HG02678 (cell line): Measurements from ENCODE around the gene PRR12.

Experiments used
- ATAC-seq: cut with Tn5 transposase; IDR thresholded peaks from one replicate; pipeline ENCODE4 v1.9.1; 2021; ENCODE audit warnings: mild to moderate bottlenecking, moderate library complexity; ENCODE audit not compliant: unreplicated experiment

The PRR12 gene

DNA sequence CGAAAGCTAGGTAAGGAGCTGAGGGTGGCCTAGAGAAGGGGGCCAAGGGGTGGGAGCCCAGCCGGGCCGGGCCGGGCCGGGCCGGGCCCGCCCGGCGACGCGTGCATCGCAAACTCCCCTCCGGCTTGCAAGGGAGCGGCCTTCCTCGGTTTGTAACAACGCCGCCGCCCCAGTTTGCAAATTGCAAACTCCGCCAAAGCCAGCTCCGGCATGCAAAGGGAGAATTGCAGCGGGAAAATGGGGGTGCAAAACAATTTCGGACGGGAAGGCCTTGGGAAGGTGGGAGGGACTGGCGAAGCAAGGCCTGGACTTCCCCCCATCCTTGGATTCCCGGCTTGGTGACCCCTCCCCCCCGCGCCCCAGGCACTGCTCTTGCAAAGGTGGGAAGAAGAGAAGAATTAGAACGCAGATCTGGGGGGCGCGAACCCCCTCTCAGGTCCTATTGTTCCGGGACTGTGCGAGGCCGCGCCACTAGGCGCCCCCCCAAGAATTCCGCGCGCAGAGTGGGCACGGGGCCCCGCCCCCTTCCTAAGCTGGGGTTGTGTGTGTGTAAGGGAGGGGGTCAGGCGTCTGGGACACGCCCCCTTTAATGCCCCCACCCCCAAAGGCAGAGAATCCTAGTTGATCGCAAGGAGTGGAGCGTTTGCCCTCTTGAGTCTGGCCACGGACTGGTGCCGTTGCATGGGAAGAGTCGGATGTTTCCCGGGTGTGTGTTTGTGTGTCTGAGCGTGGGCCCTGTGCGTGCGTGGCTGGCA, 926 bp downstream of the PRR12 start:
- ATAC-seq = no peak

DNA sequence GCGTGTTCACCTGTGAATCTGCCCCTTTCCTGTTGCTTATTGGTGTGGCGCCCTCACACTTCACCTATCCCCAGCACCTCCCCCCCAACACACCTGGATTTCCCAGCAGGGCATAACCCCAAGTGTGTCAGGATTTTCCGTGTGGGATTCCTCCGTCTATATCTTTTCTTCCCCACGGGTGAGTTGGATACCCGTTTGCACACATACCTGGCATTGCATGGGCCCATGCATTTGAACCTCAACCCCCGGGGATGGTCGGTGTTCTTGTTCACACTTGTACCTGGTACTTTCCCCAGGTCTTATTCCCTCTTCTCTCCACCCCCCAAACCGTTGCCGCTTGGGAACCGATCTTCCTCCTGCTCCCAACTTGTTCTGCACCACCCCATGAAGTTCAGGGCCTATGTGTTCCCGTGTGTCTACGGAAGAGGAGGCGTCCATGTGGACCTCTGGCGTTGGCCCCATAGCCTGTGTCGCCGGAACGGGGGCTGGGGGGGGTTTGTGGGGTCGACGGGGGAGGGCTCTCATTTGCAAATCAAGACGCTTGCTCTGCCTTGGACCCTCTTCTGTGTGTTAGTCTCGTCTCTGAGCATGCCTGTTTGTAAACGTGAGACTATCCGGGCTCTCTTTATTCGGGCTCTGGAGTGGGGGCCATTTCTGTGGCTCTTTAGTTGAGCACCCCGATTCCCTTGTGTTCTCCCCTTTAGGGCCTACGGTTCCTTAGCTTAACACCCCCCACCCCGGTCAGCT, 1.7 kb downstream of the PRR12 start:
- ATAC-seq = no peak

DNA sequence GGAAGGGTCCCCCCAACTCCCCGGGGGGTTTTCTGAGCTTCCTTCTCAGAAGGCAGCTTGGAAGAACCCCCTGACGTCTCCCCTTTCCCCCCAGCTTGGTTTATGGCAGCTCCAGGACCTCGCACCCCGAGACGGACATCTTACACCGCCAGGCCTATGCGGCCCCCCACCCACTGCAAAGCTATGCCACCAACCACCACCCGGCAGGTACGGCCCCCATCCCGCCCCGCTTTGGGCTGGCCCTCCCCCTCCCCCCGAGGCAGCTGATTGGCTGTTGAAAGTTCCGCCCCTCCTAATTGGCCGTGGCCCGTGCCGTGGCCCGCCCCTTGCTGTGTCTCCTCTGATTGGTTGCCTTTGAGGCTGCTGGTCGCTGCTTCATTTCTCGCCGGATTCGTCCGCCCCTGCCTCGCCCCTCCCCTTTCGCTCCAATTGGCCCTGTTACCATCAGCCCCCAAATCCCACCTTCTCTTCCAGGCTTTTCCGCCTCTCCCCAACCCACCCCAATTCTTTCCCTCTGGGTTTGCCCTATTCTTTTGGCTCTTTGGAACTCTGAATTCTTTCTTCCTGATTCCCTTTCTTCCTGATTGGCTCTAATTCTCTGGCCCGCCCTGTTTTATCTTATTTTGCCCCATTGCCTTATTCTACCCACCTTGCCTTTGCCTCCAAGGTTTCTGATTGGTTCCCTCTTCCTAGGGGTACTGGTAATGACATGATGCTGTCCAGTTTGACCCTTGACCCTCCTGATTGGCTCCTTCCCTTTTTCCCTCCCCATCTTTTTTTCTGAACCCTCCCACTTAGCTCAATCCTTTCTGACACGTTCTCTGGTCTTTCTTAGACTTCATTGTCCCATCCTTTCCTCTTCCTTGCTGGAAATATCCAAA, 2.5 kb downstream of the PRR12 start:
- peak; percentile 44 for ATAC-seq

DNA sequence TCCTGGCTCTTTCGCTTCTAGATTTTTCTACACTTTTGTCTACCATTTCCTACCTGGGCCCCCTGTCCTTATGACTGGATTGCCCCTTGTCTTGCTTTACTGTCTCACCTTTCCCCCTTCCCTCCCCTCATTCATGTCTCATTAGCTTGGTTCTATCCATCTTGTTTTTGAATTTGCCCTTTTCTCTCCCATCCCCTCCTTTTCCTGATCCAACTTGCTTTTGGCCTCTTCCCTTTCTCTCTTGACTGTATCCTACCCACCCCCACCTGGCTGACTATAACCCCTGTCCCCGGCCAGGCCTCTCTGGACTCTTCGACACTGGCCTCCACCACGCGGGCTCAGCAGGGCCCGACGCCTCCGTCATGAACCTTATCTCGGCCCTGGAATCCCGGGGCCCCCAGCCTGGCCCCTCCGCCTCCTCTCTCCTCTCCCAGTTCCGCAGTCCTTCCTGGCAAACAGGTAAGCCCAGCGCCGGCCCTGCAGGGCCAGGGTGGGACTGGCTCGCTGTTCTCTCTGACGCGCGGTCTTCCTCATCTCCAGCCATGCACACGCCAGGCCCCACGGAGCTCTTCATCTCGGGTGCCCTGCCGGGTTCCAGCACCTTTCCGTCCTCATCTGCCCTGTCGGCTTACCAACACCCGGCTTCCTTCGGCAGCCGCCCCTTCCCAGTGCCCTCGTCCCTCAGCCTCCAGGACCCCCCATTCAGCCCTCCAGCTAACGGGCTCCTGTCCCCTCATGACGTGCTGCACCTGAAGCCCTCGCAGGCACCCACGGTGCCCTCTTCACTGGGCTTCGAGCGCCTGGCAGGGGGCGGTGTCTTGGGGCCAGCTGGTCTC, 3.4 kb downstream of the PRR12 start:
- no peak for ATAC-seq

DNA sequence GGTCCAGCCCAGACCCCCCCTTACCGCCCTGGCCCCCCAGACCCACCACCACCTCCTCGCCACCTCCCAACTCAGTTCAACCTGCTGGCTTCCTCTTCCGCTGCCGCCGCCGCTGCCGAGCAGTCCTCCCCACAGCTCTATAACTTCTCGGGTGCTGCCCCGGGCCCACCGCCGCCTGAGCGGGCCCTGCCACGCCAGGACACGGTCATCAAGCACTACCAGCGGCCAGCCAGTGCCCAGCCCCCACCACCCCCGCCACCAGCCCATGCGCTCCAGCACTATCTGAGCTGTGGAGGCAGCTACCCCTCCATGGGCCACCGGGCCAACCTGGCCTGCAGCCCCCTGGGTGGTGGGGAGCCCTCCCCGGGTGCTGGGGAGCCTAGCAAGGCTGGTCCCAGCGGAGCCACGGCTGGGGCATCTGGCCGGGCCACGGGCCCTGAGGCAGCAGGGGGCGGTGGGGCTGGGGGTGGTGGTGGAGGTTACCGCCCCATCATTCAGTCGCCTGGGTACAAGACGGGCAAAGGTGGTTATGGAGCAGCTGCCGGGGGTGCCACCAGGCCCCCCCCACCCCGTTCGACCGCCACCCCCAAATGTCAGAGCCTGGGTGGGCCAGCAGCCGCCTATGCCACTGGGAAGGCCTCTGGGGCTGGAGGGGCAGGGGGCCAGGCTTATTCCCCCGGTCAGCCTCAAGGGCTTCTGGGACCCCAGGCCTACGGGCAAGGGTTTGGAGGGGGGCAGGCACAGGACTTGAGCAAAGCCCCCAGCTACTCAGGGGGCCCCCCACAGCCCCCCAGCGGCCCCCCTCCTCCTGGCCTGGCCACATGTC, 4.2 kb downstream of the PRR12 start:
- no peak for ATAC-seq

- ATAC-seq = no peak
Measured at GRCh38 chr19:49595819-49596404, 4.9 kb downstream of the PRR12 start.

- ATAC-seq = no peak
Measured at GRCh38 chr19:49596407-49596806, 5.4 kb downstream of the PRR12 start.

- no peak for ATAC-seq
Measured at GRCh38 chr19:49596954-49597702, 6.1 kb downstream of the PRR12 start.

DNA sequence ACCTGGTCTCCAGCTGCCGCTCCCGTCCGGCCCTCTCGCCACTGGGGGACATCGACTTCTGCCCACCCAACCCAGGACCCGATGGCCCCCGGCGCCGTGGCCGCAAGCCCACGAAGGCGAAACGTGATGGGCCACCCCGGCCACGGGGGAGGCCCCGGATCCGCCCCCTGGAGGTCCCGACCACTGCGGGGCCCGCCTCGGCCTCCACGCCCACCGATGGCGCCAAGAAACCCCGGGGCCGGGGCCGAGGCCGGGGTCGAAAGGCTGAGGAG, 6.7 kb downstream of the PRR12 start:
- no peak for ATAC-seq

GRCh38 chr19:49599378-49600295, 8.7 kb downstream of the PRR12 start:
- ATAC-seq = no peak

GRCh38 chr19:49601482-49602038, 10.6 kb downstream of the PRR12 start:
- no peak for ATAC-seq

DNA sequence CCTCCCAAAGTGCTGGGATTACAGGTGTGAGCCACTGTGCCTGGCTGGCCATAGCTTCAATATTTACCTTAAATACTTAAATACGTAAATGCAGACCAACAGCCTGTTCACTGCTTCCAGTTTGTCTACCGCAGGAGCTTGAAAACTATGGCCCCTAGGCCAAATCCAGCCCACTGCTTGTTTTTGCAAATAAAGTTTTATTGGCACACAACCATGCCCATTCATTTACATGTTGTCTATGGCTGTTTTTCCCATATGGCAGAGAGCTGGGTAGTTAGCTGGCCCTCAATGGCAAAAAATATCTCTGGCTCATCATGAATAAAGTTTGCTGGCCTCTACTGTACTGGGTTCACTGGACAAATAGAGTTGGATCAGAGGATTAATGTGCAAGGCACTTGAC, 11.8 kb downstream of the PRR12 start:
- ATAC-seq = no peak

GRCh38 chr19:49605605-49606004, 14.6 kb downstream of the PRR12 start:
- ATAC-seq = no peak

DNA sequence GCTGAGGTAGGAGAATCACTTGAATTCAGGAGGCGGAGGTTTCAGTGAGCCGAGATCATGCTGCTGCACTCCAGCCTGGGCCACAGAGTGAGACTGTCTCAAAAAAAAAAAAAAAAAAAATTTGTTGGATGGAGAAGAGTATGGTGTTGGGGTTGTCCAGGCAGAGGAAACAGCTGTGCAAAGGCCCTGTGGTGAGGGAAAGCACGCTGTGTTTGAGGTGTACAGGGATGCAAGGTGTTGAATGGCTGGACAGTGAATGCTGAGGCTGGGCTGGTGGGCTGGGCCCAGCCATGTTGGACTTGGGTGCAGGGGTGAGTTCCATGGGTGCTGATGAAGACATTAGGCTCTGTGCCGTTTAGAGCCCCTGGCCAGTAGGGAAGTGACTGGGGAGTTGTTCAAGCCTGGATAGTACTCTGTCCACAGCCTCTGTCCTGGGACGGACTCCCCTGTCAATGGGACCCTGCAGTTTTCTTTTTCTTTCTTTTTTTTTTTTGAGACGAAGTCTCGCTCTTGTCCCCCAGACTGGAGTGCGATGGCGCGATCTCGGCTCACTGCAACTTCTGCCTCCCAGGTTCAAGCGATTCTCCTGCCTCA, 18.6 kb downstream of the PRR12 start:
- no peak for ATAC-seq

GRCh38 chr19:49613374-49613773, 22.4 kb downstream of the PRR12 start:
- ATAC-seq = no peak

- ATAC-seq = no peak
Measured at GRCh38 chr19:49614096-49614833, 23.3 kb downstream of the PRR12 start.
